H1 (cell line): ENCODE results near the gene EPB42. TPM values are rescaled to one million over a fixed set of nuclear protein-coding genes. Genes with fewer than 3 reads are reported as not detected.

Source experiments
- RBBP5 ChIP-seq: IDR thresholded peaks from 2 replicates; pipeline ENCODE4 v1.7.1; 2012; ENCODE audit warnings: low read depth, mild to moderate bottlenecking, inconsistent platforms, low read length, moderate library complexity, borderline replicate concordance
- polyA plus RNA-seq, 7 experiments: library from polyadenylated mRNA; depleted of rRNA in 3 of 7; stranded (reverse) in 5 of 7; unstranded in 2 of 7; fragments of >200 nt in 5 of 7; fragments of 200-250 nt in 2 of 7; gene quantifications; 1 replicate in 5 of 7; 2 replicates in 1 of 7; 4 replicates in 1 of 7; pipeline versions ENCODE4 v1.2.1 to v1.2.3, GENCODE V29; 2011 to 2013; ENCODE audit warnings: missing spikeins in 2 of 7, mixed read lengths in 2 of 7
- total RNA-seq: library from RNA; stranded (reverse); fragmentation: NEBNext Ultra II Directional; extraction: Animal tissue kit (Norgen Biotek cat#: 25700); gene quantifications from 2 replicates; pipeline ENCODE4 v1.2.1, GENCODE V29; 2021

EPB42 gene
- total and polyA plus RNA-seq, 2 of the 8 experiments (the other 6 are each of a cell fraction or from before 2014, with no cell fraction given) = not detected

- TF ChIP-seq RBBP5 = no peak
Observed at GRCh38 chr15:43208052-43209002, 12.5 kb downstream of the EPB42 start (continued).
